GM21619 (cell line): ENCODE measurements around the gene IGLON5.
A peak's percentile ranks its signal among the peaks of the same experiment; 100 is the strongest.

ENCODE experiments used
- ATAC-seq: cut with Tn5 transposase; IDR thresholded peaks from one replicate; pipeline ENCODE4 v1.9.1; 2021; ENCODE audit not compliant: unreplicated experiment

Gene IGLON5

GRCh38 chr19:51337861-51338562 lies 26.6 kb downstream of the IGLON5 start:
- no peak for ATAC-seq

GRCh38 chr19:51338563-51339312 lies 27.3 kb downstream of the IGLON5 start:
- peak; percentile 55 for ATAC-seq

GRCh38 chr19:51339313-51339686 lies 27.9 kb downstream of the IGLON5 start:
- ATAC-seq = no peak

- peak; percentile 50 for ATAC-seq
Observed at GRCh38 chr19:51339687-51340656, 28.5 kb downstream of the IGLON5 start.

- ATAC-seq = no peak
Observed at GRCh38 chr19:51341066-51341465, 29.6 kb downstream of the IGLON5 start.

GRCh38 chr19:51341976-51342580 lies 30.6 kb downstream of the IGLON5 start, which contains the start of gene VSIG10L:
Gene VSIG10L, minus strand, starts transcription at chr19:51342139. Its CDS starts 15 bp downstream, at chr19:51342124.
- no peak for ATAC-seq

GRCh38 chr19:51342631-51343569 lies 31.5 kb downstream of the IGLON5 start:
- ATAC-seq = no peak

GRCh38 chr19:51345076-51345620 lies 33.7 kb downstream of the IGLON5 start:
- ATAC-seq = no peak

GRCh38 chr19:51346742-51347141 lies 35.3 kb downstream of the IGLON5 start:
- ATAC-seq = no peak

GRCh38 chr19:51347209-51347928 lies 35.9 kb downstream of the IGLON5 start:
- no peak for ATAC-seq

GRCh38 chr19:51351266-51351990 lies 40.0 kb downstream of the IGLON5 start:
- ATAC-seq = no peak

GRCh38 chr19:51352783-51353360 lies 41.4 kb downstream of the IGLON5 start:
- ATAC-seq = no peak

GRCh38 chr19:51354103-51354741 lies 42.8 kb downstream of the IGLON5 start:
- no peak for ATAC-seq

- ATAC-seq = no peak
Observed at GRCh38 chr19:51354742-51355148, 43.3 kb downstream of the IGLON5 start.

- ATAC-seq = no peak
Observed at GRCh38 chr19:51356159-51356801, 44.8 kb downstream of the IGLON5 start.

GRCh38 chr19:51357952-51358351 lies 46.5 kb downstream of the IGLON5 start:
- no peak for ATAC-seq

- no peak for ATAC-seq
Observed at GRCh38 chr19:51359294-51359693, 47.9 kb downstream of the IGLON5 start.
